ENCODE data around the gene NDC80. TPM values are rescaled to one million over a fixed set of nuclear protein-coding genes. Genes with fewer than 3 reads are reported as not detected.
A peak's percentile ranks its signal among the peaks of the same experiment; 100 is the strongest.

Gene NDC80
- total RNA-seq, 4 donors from 2014 or later: 0.63 to 3.7 (median 1.4) TPM

DNA sequence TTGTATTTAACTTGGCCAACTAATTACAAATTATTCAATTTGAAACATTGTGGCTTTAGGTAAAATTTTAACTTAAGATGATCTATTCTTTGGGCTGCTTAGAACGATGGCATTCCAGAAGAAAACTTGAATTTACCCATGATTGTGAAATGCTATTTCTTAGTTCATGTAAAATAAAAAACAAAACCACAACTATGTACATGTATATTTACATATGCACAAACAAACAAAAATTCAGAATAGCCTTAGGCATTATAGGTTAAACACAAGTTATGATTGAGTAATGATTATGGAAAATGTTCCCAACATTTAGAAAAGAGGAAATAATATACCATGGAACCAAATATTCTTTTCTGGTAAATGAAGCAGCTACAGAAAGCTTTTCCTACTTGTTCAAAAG is 80.6 kb downstream of the NDC80 start:
- H3K9me3 ChIP-seq: no peaks in the 10 kb centered on the region
- peaks cover 0 to 17% (median 3%) of the 10 kb centered on the region in 4 donors for H3K4me1 ChIP-seq
- 79 to 84% methylated on average over 1 of the region's 1 CpG for WGBS, 2 donors
- no peak for DNase-seq (ENCODE audit: low spot score in 2 of 2)
- H3K4me3 ChIP-seq: no peak overlapping the region
- no peak overlapping the region for H3K27ac ChIP-seq
- H3K36me3 ChIP-seq: no peaks in the 10 kb centered on the region
- TF ChIP-seq, protein P1, sequence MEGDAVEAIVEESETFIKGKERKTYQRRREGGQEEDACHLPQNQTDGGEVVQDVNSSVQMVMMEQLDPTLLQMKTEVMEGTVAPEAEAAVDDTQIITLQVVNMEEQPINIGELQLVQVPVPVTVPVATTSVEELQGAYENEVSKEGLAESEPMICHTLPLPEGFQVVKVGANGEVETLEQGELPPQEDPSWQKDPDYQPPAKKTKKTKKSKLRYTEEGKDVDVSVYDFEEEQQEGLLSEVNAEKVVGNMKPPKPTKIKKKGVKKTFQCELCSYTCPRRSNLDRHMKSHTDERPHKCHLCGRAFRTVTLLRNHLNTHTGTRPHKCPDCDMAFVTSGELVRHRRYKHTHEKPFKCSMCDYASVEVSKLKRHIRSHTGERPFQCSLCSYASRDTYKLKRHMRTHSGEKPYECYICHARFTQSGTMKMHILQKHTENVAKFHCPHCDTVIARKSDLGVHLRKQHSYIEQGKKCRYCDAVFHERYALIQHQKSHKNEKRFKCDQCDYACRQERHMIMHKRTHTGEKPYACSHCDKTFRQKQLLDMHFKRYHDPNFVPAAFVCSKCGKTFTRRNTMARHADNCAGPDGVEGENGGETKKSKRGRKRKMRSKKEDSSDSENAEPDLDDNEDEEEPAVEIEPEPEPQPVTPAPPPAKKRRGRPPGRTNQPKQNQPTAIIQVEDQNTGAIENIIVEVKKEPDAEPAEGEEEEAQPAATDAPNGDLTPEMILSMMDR (IDR thresholded peaks at IDR 0.05): no peak
- TF ChIP-seq EP300 (IDR thresholded peaks at IDR 0.05) (no peak), POLR2A (IDR thresholded peaks at IDR 0.05) (no peak)
- no peaks in the 10 kb centered on the region for H3K27me3 ChIP-seq

DNA sequence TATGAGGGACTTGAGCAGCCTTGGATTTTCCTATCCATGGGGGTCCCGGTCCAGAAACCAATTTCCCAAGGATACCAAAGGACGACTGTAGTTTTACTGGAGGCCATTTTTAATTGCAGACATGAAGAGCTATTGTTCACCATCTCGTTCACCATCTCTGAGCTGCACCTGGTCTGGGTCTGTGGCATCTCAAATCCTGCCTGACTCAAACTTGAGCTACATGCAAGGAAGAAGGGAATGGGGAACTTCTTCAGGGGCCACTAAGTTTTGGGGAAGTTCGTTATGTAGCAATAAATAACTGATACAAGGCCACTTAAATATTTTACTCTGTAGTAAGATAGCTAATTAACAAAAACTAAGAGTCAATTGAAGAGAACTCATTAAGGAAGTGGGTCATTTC is 82.1 kb downstream of the NDC80 start:
- H3K27me3 ChIP-seq: no peaks in the 10 kb centered on the region
- H3K4me3 ChIP-seq: no peak overlapping the region
- H3K9me3 ChIP-seq: no peaks in the 10 kb centered on the region
- no peak for DNase-seq (ENCODE audit: low spot score in 2 of 2)
- no peaks in the 10 kb centered on the region for H3K36me3 ChIP-seq
- peaks cover 0 to 32% (median 12%) of the 10 kb centered on the region in 4 donors for H3K4me1 ChIP-seq
- peak overlapping the region in 1 of 4 donors; percentile 99 for H3K27ac ChIP-seq
- TF ChIP-seq POLR2A (IDR thresholded peaks at IDR 0.05): no peak
- TF ChIP-seq, protein P1 (IDR thresholded peaks at IDR 0.05): no peak
- no peak for TF ChIP-seq EP300 (IDR thresholded peaks at IDR 0.05)
- 61 to 75% methylated on average over 4 of the region's 4 CpGs for WGBS, 2 donors

DNA sequence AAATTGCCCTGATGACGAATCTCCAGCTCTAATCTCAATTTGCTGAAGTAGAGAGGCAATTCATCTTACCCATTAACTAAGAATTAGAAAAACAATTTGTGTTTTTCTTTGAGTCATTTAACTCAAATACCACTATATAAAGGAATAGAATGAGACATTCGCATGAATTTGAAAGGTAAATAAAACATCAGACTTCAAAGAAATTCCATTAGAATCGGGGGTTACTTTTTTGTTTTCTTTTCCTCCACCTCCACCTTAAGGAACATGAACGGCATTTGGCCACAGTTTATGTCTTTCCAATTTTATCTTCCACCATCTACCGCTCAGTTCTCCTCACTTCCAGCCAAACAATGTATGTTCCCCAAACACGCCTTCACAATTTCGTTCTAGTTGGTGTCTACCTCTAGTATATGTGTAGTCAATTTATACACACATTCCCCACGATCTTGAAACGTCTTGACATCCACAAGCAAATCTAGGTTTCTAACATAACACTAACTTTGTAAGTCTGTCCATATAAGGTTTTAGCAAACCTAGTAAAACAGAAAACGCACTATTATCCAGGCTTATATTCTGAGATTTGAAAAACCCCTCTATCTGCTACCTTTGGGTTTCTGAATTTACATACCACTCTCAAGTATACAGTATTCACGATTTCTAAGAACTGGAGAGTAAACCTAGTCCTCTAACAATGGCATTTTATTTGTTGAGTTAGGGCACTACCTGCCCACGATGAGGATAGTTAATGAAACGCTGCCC is 83.0 kb downstream of the NDC80 start:
- no peak for DNase-seq (ENCODE audit: low spot score in 2 of 2)
- 39 to 40% methylated on average over 13 of the region's 13 CpGs for WGBS, 2 donors
- no peaks in the 10 kb centered on the region for H3K36me3 ChIP-seq
- H3K4me1 ChIP-seq: peaks cover 0 to 41% (median 17%) of the 10 kb centered on the region in 4 donors
- no peaks in the 10 kb centered on the region for H3K27me3 ChIP-seq
- H3K27ac ChIP-seq: peak overlapping the region; percentile 95 to 100 (median 99)
- no peak for TF ChIP-seq POLR2A (IDR thresholded peaks at IDR 0.05)
- TF ChIP-seq, protein P1 (IDR thresholded peaks at IDR 0.05): no peak
- TF ChIP-seq EP300 (IDR thresholded peaks at IDR 0.05): no peak
- H3K9me3 ChIP-seq: no peaks in the 10 kb centered on the region
- peak overlapping the region; percentile 67 to 99 (median 88) for H3K4me3 ChIP-seq

DNA sequence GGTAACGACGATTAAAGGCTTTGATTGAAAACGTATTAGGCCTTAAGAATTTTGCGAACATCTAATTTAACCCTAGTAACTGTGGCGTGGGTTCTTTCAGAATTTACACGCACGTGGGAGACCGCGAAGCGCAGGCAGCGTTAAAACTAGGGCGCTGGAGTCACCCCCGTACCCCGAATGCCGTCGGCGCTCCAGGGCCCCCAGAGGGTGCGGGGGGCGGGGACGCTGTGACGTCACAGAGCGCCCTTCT is 83.5 kb downstream of the NDC80 start:
- H3K9me3 ChIP-seq: no peaks in the 10 kb centered on the region
- no peaks in the 10 kb centered on the region for H3K27me3 ChIP-seq
- DNase-seq (ENCODE audit: low spot score in 2 of 2): no peak
- H3K4me1 ChIP-seq: peaks cover 0 to 42% (median 18%) of the 10 kb centered on the region in 4 donors
- H3K27ac ChIP-seq: peak overlapping the region; percentile 95 to 100 (median 99)
- no peaks in the 10 kb centered on the region for H3K36me3 ChIP-seq
- peak overlapping the region; percentile 67 to 99 (median 88) for H3K4me3 ChIP-seq
- 0 to 4% methylated on average over 22 of the region's 22 CpGs for WGBS, 2 donors
- TF ChIP-seq POLR2A (IDR thresholded peaks at IDR 0.05): no peak
- TF ChIP-seq, protein P1 (IDR thresholded peaks at IDR 0.05): no peak

DNA sequence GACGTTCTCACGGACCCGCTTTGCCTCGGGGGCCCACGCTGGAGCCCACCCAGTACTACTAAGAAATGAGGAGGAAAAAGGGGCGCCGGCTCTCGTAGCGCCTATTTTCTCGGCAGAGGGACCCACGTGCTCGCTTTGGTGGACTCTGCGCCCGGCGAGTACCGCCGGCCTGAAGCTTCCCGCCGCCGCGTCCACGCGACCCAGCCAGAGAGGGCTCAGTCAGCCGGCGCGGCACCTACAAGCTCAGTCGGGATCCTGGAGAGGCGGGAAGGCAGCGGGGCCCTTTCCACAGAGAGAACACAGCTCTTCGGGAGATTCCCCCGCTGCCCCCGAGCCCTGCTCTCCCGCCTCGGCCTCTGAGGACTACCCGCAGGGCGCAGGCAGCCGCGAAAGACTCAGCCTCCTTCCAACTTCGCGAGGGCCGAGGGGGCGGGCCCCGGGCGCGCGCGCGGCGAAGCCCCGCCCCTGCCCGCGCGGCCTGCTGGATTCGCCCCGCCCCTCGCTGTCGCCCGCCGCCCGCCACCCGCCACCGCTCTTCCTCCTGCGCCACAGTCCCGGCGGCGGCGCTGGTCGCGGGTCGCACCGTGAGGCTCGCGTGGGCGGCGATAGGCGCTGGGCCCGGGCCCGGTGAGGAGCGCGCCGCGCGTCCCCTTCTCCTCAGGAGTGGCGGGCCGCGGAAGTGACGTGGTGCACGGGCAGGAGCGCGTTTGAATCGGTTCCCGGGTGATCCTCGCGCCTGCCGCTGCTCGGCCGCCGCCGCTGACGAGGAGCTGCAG is 84.0 kb downstream of the NDC80 start, which contains the start of gene SMCHD1:
TSS of gene SMCHD1 (plus strand) at position 549 of the 776 bp plus-strand sequence. CDS start 350 bp downstream, outside the sequence.
- peak; percentile 74 to 80 for DNase-seq (ENCODE audit: low spot score in 2 of 2)
- peak within 1 kb of the TSS; percentile 67 to 99 (median 88) for H3K4me3 ChIP-seq
- no peaks in the 10 kb centered on the region for H3K36me3 ChIP-seq
- H3K4me1 ChIP-seq: peaks cover 0 to 46% (median 18%) of the 10 kb centered on the region in 4 donors
- no peaks in the 10 kb centered on the region for H3K27me3 ChIP-seq
- peak within 1 kb of the TSS; percentile 95 to 100 (median 99) for H3K27ac ChIP-seq
- WGBS, 2 donors: 0% methylated on average over 39 to 57 of the region's 100 CpGs
- H3K9me3 ChIP-seq: no peaks in the 10 kb centered on the region
- TF ChIP-seq EP300 (IDR thresholded peaks at IDR 0.05): peak in 1 of 2 donors; percentile 93
- TF ChIP-seq, protein P1 (IDR thresholded peaks at IDR 0.05): peak in 1 of 5 experiments; percentile 50
- peak; percentile 69 to 93 for TF ChIP-seq POLR2A (IDR thresholded peaks at IDR 0.05)
